Ovary (tissue), 9 donors: ENCODE measurements around the gene MAML2. TPM values are rescaled to one million over a fixed set of nuclear protein-coding genes. Genes with fewer than 3 reads are reported as not detected.

ENCODE experiments used
- DNase-seq, 5 donors: peaks; one replicate each; pipeline ENCODE4 v3.0.0-alpha.2; 2019 to 2020
- H3K27ac ChIP-seq, 2 donors: fragments of 200-600 bp; one replicate each; pipeline versions ENCODE4 v1.5.1 to v1.8.0; 2019 to 2022
- H3K27me3 ChIP-seq: fragments of 200-600 bp; one replicate; pipeline ENCODE4 v1.8.0; 2022
- H3K36me3 ChIP-seq: fragments of 200-600 bp; sonication (generic); one replicate; pipeline ENCODE4 v1.5.1; 2019
- H3K4me1 ChIP-seq: one replicate; pipeline ENCODE4 v1.8.1; 2013; ENCODE audit warnings: mild to moderate bottlenecking, moderate library complexity; ENCODE audit not compliant: insufficient read depth
- H3K4me3 ChIP-seq: fragments of 200-600 bp; sonication (generic); one replicate; pipeline ENCODE4 v1.5.1; 2017
- H3K9me3 ChIP-seq, 2 donors: fragments of 200-600 bp in 1 of 2; sonication (generic) in 1 of 2; one replicate each; pipeline versions ENCODE4 v1.5.1 to v1.8.1; 2013 to 2019; ENCODE audit warnings: mild to moderate bottlenecking in 1 of 2, moderate library complexity in 1 of 2
- CTCF ChIP-seq, 3 donors: fragments of 450-650 bp in 2 of 3; fragments of 200-600 bp in 1 of 3; IDR thresholded peaks; one replicate each; pipeline versions ENCODE4 v1.5.1 to v1.8.0; 2016 to 2022; ENCODE audit warnings: antibody characterized with exemption in 3 of 3, mild to moderate bottlenecking in 1 of 3
- EP300 ChIP-seq: sonication (generic); formaldehyde crosslinking; IDR thresholded peaks from one replicate; pipeline ENCODE4 v1.6.1; 2017; ENCODE audit warnings: antibody characterized with exemption
- POLR2A ChIP-seq: fragments of 450-650 bp; IDR thresholded peaks from one replicate; pipeline ENCODE4 v1.6.1; 2017; ENCODE audit warnings: antibody characterized with exemption, mild to moderate bottlenecking, moderate library complexity
- WGBS, 3 donors: extraction: QIAGEN DNeasy Blood & Tissue Kit in 1 of 3; methylation state at CpG; one replicate each; pipeline versions ENCODE4 v1.1.5 to v1.1.7; 2013 to 2017; 5-methylcytosine and 5-hydroxymethylcytosine counted together
- intact Hi-C, 4 donors: fragments of 100-400 bp; cut with DNase I; formaldehyde crosslinking; loops; one replicate each; pipeline versions ENCODE4 v1.11.0 to v1.15.1; 2022 to 2023
- polyA plus RNA-seq, 2 donors: library from polyadenylated mRNA; stranded (reverse); fragments of 200-250 nt in 1 of 2; fragments of 350-450 nt in 1 of 2; fragmentation: Illumina TruSeq in 1 of 2; extraction: RNeasy Lipid Tissue Mini Kit (QIAGEN cat#74804) in 1 of 2; gene quantifications; one replicate each; pipeline ENCODE4 v1.2.3, GENCODE V29; 2013 to 2014
- total RNA-seq, 7 donors: library from RNA; depleted of rRNA in 2 of 7; stranded (reverse); fragments of >200 nt in 2 of 7; fragmentation: NEBNext Ultra II Directional in 3 of 7; extraction: Animal tissue kit (Norgen Biotek cat#: 25700) in 3 of 7; gene quantifications; one replicate each; pipeline versions ENCODE4 v1.1.0 to v1.2.4, GENCODE V29; 2016 to 2023
- donor health status: DM: no; HTN: no; CAD: no; lungs with moderate emphysema.
- donor health status: DM: no; HTN: no; CAD: no.
- donor health status: Bipolar disorder and iron deficiency.
- donor health status: DM: yes; HTN: yes; CAD: no.
- donor health status: DM: no; HTN: no; CAD: no.
- donor health status: DM: yes; HTN: yes; CAD: no.

The MAML2 gene
- total and polyA plus RNA-seq, 9 donors: 7.3 to 17.5 (median 14.6) TPM

- no peaks in the 10 kb centered on the region for H3K27me3 ChIP-seq
- H3K36me3 ChIP-seq: no peaks in the 10 kb centered on the region
- TF ChIP-seq EP300: no peak
- TF ChIP-seq CTCF (IDR thresholded peaks at IDR 0.05): no peak
- no peak for TF ChIP-seq POLR2A
- no peaks in the 10 kb centered on the region for H3K9me3 ChIP-seq
- H3K27ac ChIP-seq: no peak overlapping the region
- no peaks in the 10 kb centered on the region for H3K4me1 ChIP-seq
- intact Hi-C loops: no loop called here
- no peak for DNase-seq
- WGBS, 3 donors: 95 to 98% (median 97%) methylated on average over 5 of the region's 5 CpGs
- no peak overlapping the region for H3K4me3 ChIP-seq
Observed at GRCh38 chr11:95975343-95975742, 367.7 kb downstream of the MAML2 start.

- WGBS, 3 donors: 16 to 27% (median 22%) methylated on average over 2 of the region's 2 CpGs
- Histone ChIP-seq H3K4me3 (no peak overlapping the region), H3K9me3 (no peaks in the 10 kb centered on the region), H3K36me3 (no peaks in the 10 kb centered on the region), H3K27me3 (no peaks in the 10 kb centered on the region), H3K27ac (no peak overlapping the region), H3K4me1 (no peaks in the 10 kb centered on the region)
- TF ChIP-seq CTCF (IDR thresholded peaks at IDR 0.05): no peak
- no peak for TF ChIP-seq POLR2A
- TF ChIP-seq EP300: no peak
- intact Hi-C loops: no loop called here
- DNase-seq: no peak
Observed at GRCh38 chr11:95972060-95972459, 370.9 kb downstream of the MAML2 start.

GRCh38 chr11:95968585-95968984 is 374.4 kb downstream of the MAML2 start:
- WGBS, 3 donors: 81 to 91% (median 86%) methylated on average over 1 of the region's 1 CpG
- no peak for TF ChIP-seq POLR2A
- no peak for TF ChIP-seq CTCF (IDR thresholded peaks at IDR 0.05)
- no peak for TF ChIP-seq EP300

GRCh38 chr11:95964281-95964680 is 378.7 kb downstream of the MAML2 start:
- WGBS, 3 donors: 81 to 97% (median 95%) methylated on average over 1 of the region's 1 CpG
- Histone ChIP-seq H3K4me1 (no peaks in the 10 kb centered on the region), H3K27me3 (no peaks in the 10 kb centered on the region), H3K4me3 (no peak overlapping the region), H3K9me3 (no peaks in the 10 kb centered on the region), H3K36me3 (no peaks in the 10 kb centered on the region), H3K27ac (no peak overlapping the region)
- DNase-seq: no peak
- TF ChIP-seq EP300 (no peak), CTCF (IDR thresholded peaks at IDR 0.05) (no peak), POLR2A (no peak)
- intact Hi-C loops: no loop called here

More at GRCh38 chr11:95968585-95968984, 374.4 kb downstream of the MAML2 start:
- H3K27ac ChIP-seq: no peak overlapping the region
- no peaks in the 10 kb centered on the region for H3K4me1 ChIP-seq
- H3K36me3 ChIP-seq: no peaks in the 10 kb centered on the region
- no peaks in the 10 kb centered on the region for H3K9me3 ChIP-seq
- DNase-seq: no peak
- no peaks in the 10 kb centered on the region for H3K27me3 ChIP-seq
- intact Hi-C loops: no loop called here
- no peak overlapping the region for H3K4me3 ChIP-seq
